ENCODE data around the gene PRAMEF18. TPM values are rescaled to one million over a fixed set of nuclear protein-coding genes. Genes with fewer than 3 reads are reported as not detected.

The PRAMEF18 gene
- total and polyA plus RNA-seq, 2 donors from 2014 or later (not counting 2 experiments from before 2014, with no cell fraction given): not detected

Other genes starting within 250 kb of the PRAMEF18 start
- not detected in 2 replicates for gene PRAMEF27, start 169.6 kb downstream of the PRAMEF18 start, total RNA-seq
- gene PRAMEF27, start 169.6 kb downstream of the PRAMEF18 start, polyA plus RNA-seq: not detected in 2 replicates
- not detected in 2 replicates for gene HNRNPCL3, start 165.4 kb downstream of the PRAMEF18 start, total RNA-seq
- not detected in 2 replicates for gene HNRNPCL3, start 165.4 kb downstream of the PRAMEF18 start, polyA plus RNA-seq
- not detected in 2 replicates for gene PRAMEF25, start 155.4 kb downstream of the PRAMEF18 start, total RNA-seq
- not detected in 2 replicates for gene PRAMEF25, start 155.4 kb downstream of the PRAMEF18 start, polyA plus RNA-seq
- not detected in 2 replicates for gene HNRNPCL2, start 109.3 kb downstream of the PRAMEF18 start, total RNA-seq
- not detected in 2 replicates for gene HNRNPCL2, start 109.3 kb downstream of the PRAMEF18 start, polyA plus RNA-seq
- not detected in 2 replicates for gene PRAMEF26, start 70.1 kb downstream of the PRAMEF18 start, total RNA-seq
- gene PRAMEF26, start 70.1 kb downstream of the PRAMEF18 start, polyA plus RNA-seq: not detected in 2 replicates
- gene HNRNPCL4, start 60.5 kb downstream of the PRAMEF18 start, total RNA-seq: not detected in 2 replicates
- gene HNRNPCL4, start 60.5 kb downstream of the PRAMEF18 start, polyA plus RNA-seq: not detected in 2 replicates
- gene PRAMEF9, start 54.3 kb downstream of the PRAMEF18 start, total RNA-seq: not detected in 2 replicates
- not detected in 2 replicates for gene PRAMEF9, start 54.3 kb downstream of the PRAMEF18 start, polyA plus RNA-seq
- gene PRAMEF13, start 24.7 kb downstream of the PRAMEF18 start, total RNA-seq: not detected in 2 replicates
- gene PRAMEF13, start 24.7 kb downstream of the PRAMEF18 start, polyA plus RNA-seq: not detected in 2 replicates
- gene PRAMEF5, start 28.0 kb upstream of the PRAMEF18 start, total RNA-seq: not detected in 2 replicates
- gene PRAMEF5, start 28.0 kb upstream of the PRAMEF18 start, polyA plus RNA-seq: not detected in 2 replicates
- gene PRAMEF8, start 59.0 kb upstream of the PRAMEF18 start, total RNA-seq: not detected in 2 replicates
- not detected in 2 replicates for gene PRAMEF8, start 59.0 kb upstream of the PRAMEF18 start, polyA plus RNA-seq
- not detected in 2 replicates for gene PRAMEF33, start 77.4 kb upstream of the PRAMEF18 start, total RNA-seq
- gene PRAMEF33, start 77.4 kb upstream of the PRAMEF18 start, polyA plus RNA-seq: not detected in 2 replicates
- gene PRAMEF15, start 89.4 kb upstream of the PRAMEF18 start, total RNA-seq: not detected in 2 replicates
- gene PRAMEF15, start 89.4 kb upstream of the PRAMEF18 start, polyA plus RNA-seq: not detected in 2 replicates
- not detected in 2 replicates for gene PRAMEF14, start 121.0 kb upstream of the PRAMEF18 start, total RNA-seq
- gene PRAMEF14, start 121.0 kb upstream of the PRAMEF18 start, polyA plus RNA-seq: not detected in 2 replicates
- not detected in 2 replicates for gene PRAMEF19, start 145.8 kb upstream of the PRAMEF18 start, total RNA-seq
- not detected in 2 replicates for gene PRAMEF19, start 145.8 kb upstream of the PRAMEF18 start, polyA plus RNA-seq
- gene PRAMEF17, start 163.5 kb upstream of the PRAMEF18 start, total RNA-seq: not detected in 2 replicates
- gene PRAMEF17, start 163.5 kb upstream of the PRAMEF18 start, polyA plus RNA-seq: not detected in 2 replicates
- gene PRAMEF20, start 184.3 kb upstream of the PRAMEF18 start, total RNA-seq: not detected in 2 replicates
- gene PRAMEF20, start 184.3 kb upstream of the PRAMEF18 start, polyA plus RNA-seq: not detected in 2 replicates

Data from foreskin keratinocyte (primary cell).